ENCODE results near the gene CYSRT1. TPM values are rescaled to one million over a fixed set of nuclear protein-coding genes. Genes with fewer than 3 reads are reported as not detected.

The CYSRT1 gene
- total and polyA plus RNA-seq, 2 donors (not counting 1 experiment from before 2014, with no cell fraction given), result 0.22 to 0.51 TPM

DNA sequence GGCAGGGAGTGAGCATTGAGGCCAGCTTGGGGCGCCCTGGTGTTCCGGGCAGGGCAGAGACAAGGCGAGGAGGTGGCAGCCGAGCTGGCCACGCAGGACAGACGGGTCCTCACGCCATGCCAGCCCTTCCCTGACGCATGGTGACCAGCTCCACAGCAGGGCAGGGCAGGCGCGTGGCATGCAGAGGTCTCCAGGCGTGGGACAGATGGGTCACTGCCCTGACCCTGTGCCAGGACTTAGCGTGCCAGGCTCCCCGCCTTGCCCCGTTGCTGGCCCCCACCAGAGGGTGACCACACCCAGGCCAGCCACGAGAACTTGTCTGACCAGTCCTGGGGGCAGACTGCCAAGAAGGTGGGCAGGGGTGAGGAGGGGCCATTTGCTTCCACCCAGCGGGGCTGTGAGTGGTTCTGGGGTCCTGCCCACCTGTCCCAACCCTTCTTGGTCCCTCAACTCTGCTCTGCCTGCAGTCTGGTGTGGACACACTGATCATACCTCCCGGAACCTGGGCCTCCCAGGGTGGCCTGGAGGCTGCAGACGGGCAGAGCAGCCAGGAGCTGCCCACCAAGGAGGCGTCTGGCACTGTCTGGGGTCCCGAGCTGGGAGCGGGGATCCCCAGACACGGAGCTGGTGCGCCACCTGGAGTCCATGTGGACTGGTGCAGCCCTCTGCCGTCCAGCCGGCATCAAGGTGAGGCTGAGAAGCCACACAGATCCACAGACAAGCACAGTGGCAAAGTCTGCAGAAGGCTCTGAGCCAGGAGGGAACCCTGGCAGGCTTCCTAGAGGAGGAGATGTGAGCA, 2.3 kb downstream of the CYSRT1 start, which contains the start of gene RNF224:
Gene RNF224, plus strand, starts transcription at position 449 of the 799 bp plus-strand sequence. CDS start 834 bp downstream, outside the sequence.
- peak within 1 kb of the TSS; percentile 40 for H2AFZ ChIP-seq (ENCODE audit: insufficient read depth, low read depth, low read length, poor library complexity, severe bottlenecking)
- H3K27ac Mint-ChIP-seq, result no peak within 1 kb of the TSS
- DNase-seq, result peak; percentile 89
- peaks cover 4% of the 10 kb centered on the region for H3K27me3 Mint-ChIP-seq
- POLR2A ChIA-PET, result interaction anchor here (0.7 to 1.0 kb wide), 3 partner anchors 14 to 181 kb away, joined by 3 to 5 read pairs (median 3); partner anchors contain the start of genes SAPCD2 and TUBB4B
- no peak within 1 kb of the TSS for H3K9ac ChIP-seq (ENCODE audit: low read length)
- no peak within 1 kb of the TSS for H3K4me3 Mint-ChIP-seq
- no peaks in the 10 kb centered on the region for H3K9me3 ChIP-seq (ENCODE audit: control extremely low read depth in 1 of 3, control insufficient read depth in 2 of 3, insufficient read depth in 1 of 3, low read length in 2 of 3)
- no peaks in the 10 kb centered on the region for H3K79me2 ChIP-seq (ENCODE audit: control insufficient read depth, insufficient read depth, low read length)
- TF ChIP-seq EZH2 (IDR thresholded peaks at IDR 0.05; ENCODE audit: borderline replicate concordance, insufficient read depth, low read depth, low read length, poor library complexity, severe bottlenecking) (no peak), CTCF (IDR thresholded peaks at IDR 0.05) (peak; percentile 82)
- intact Hi-C loops (cut with micrococcal nuclease), result loop anchor here (1.0 kb wide), 2 partner anchors 39 to 109 kb away; partner anchors contain the start of genes ANAPC2 and SSNA1
- no peaks in the 10 kb centered on the region for H3K36me3 ChIP-seq (replicated peaks in 1 of 2; ENCODE audit: control extremely low read depth in 1 of 2, control insufficient read depth in 1 of 2, extremely low read depth in 1 of 2, insufficient read depth in 2 of 2, low read length in 1 of 2)
- H3K27me3 ChIP-seq (replicated peaks in 1 of 4; ENCODE audit: control extremely low read depth in 1 of 4, control insufficient read depth in 3 of 4, insufficient read depth in 4 of 4, low read length in 3 of 4), result peaks cover 0 to 35% (median 2%) of the 10 kb centered on the region in 4 experiments
- H3K27ac ChIP-seq (ENCODE audit: low read length in 2 of 2), result no peak within 1 kb of the TSS
- H3K9me3 Mint-ChIP-seq (ENCODE audit: insufficient read depth), result no peaks in the 10 kb centered on the region
- H3K4me3 ChIP-seq (ENCODE audit: control extremely low read depth in 1 of 5, extremely low read depth in 1 of 5, insufficient read depth in 1 of 5, low read depth in 2 of 5, low read length in 4 of 5), result no peak within 1 kb of the TSS
- peak; percentile 32 for ATAC-seq (ENCODE audit: low read depth)
- peak within 1 kb of the TSS; percentile 16 for H3K4me2 ChIP-seq (replicated peaks; ENCODE audit: low read depth, low read length, poor library complexity, severe bottlenecking)
- peaks cover 13 to 28% of the 10 kb centered on the region in 2 donors for H3K4me1 ChIP-seq (ENCODE audit: control insufficient read depth in 2 of 2, insufficient read depth in 2 of 2, low read length in 2 of 2)
- no peaks in the 10 kb centered on the region for H4K20me1 ChIP-seq (ENCODE audit: control insufficient read depth, insufficient read depth, low read length, poor library complexity, severe bottlenecking)
- WGBS (ENCODE audit: insufficient coverage), result 47% methylated on average over 24 of the region's 25 CpGs
- CTCF ChIA-PET, result interaction anchor here (0.5 to 7.0 kb wide), 24 partner anchors 11 to 440 kb away, joined by 3 to 76 read pairs (median 5); partner anchors contain the start of genes ANAPC2, DPP7, MAN1B1 and NPDC1
- H3K4me1 Mint-ChIP-seq, result peaks cover 14% of the 10 kb centered on the region
